Stomach (tissue), 4 donors: ENCODE measurements around the gene FARS2.

ENCODE experiments used
- CTCF ChIP-seq, 7 experiments: fragments of 450-650 bp in 4 of 7; fragments of 200-600 bp in 3 of 7; sonication (generic) in 3 of 7; IDR thresholded peaks; one replicate each; pipeline ENCODE4 v1.5.1; 2016 to 2019; ENCODE audit warnings: antibody characterized with exemption in 7 of 7, control low read depth in 2 of 7, mild to moderate bottlenecking in 1 of 7
- POLR2A ChIP-seq, 4 donors: fragments of 450-650 bp; IDR thresholded peaks; one replicate each; pipeline ENCODE4 v1.6.1; 2016; ENCODE audit warnings: antibody characterized with exemption in 4 of 4, control low read depth in 2 of 4, mild to moderate bottlenecking in 1 of 4, moderate library complexity in 1 of 4
- POLR2AphosphoS5 ChIP-seq, 3 donors: sonication (generic); formaldehyde crosslinking; IDR thresholded peaks; one replicate each; pipeline ENCODE4 v1.6.1; 2016; ENCODE audit warnings: antibody characterized with exemption in 3 of 3

DNA sequence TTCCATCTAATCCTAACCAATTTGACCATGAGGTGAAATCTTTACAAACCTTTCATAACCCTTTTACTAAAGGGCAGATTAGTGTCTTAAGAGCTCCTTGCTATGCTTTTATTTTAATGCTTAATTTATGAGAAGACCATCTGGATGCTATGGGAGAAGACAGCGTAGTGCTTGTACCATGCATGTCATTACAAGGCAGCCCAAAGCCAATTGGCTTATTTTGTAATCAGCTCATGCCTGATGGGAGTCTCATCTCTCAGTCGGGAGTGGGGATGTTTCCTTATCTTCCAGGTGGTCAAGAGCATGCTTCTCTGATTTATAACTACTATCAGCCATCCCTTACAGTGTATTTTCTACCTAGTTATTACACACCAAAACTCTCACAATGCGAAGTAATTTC, 304.7 kb downstream of the FARS2 start:
- TF ChIP-seq POLR2A (IDR thresholded peaks at IDR 0.05) (no peak), CTCF (IDR thresholded peaks at IDR 0.05) (no peak), POLR2AphosphoS5 (IDR thresholded peaks at IDR 0.05) (no peak)
